ENCODE data around the gene SEBOX.
A peak's percentile ranks its signal among the peaks of the same experiment; 100 is the strongest.

The SEBOX gene, protein sequence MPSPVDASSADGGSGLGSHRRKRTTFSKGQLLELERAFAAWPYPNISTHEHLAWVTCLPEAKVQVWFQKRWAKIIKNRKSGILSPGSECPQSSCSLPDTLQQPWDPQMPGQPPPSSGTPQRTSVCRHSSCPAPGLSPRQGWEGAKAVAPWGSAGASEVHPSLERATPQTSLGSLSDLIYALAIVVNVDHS

DNA sequence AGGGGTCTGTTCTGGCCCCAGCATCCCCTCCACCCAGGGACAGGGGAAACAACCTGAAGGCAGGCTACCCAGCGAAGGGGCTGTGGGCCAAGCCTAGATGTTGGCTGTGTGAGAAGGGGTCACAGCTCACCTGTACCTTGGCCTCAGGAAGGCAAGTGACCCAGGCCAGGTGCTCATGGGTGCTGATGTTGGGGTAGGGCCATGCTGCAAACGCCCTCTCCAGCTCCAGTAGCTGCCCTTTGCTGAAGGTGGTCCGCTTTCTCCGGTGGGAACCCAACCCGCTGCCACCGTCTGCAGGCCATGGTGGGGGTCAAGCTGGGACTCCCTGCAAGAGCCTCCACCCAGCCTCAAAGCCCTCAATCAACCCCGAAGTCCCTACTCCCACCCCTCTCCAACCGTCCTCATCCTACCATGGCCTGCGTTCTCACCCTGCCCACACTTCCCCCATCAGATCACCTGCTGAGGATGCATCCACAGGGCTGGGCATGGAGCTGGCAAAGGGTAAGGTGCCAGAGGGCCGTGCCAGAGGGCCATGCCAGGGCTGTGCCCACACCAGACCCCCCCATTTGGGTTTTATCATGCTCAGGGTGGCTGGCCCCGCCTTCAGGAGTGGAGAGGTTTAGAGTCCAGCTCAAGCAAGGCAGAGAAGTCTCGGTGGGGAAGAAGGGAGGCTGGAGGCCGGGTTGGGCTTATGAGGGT, at the start of gene SEBOX:
TSS of gene SEBOX (minus strand) at position 535 of the 699 bp plus-strand sequence. CDS start at position 487, 48 bp downstream.
- H3K4me3 ChIP-seq (ENCODE audit: low read length) = no peak within 1 kb of the TSS
- TF ChIP-seq, protein P1, sequence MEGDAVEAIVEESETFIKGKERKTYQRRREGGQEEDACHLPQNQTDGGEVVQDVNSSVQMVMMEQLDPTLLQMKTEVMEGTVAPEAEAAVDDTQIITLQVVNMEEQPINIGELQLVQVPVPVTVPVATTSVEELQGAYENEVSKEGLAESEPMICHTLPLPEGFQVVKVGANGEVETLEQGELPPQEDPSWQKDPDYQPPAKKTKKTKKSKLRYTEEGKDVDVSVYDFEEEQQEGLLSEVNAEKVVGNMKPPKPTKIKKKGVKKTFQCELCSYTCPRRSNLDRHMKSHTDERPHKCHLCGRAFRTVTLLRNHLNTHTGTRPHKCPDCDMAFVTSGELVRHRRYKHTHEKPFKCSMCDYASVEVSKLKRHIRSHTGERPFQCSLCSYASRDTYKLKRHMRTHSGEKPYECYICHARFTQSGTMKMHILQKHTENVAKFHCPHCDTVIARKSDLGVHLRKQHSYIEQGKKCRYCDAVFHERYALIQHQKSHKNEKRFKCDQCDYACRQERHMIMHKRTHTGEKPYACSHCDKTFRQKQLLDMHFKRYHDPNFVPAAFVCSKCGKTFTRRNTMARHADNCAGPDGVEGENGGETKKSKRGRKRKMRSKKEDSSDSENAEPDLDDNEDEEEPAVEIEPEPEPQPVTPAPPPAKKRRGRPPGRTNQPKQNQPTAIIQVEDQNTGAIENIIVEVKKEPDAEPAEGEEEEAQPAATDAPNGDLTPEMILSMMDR (IDR thresholded peaks at IDR 0.05; ENCODE audit: insufficient read depth, low read depth, low read length, missing control alignments) = no peak
- DNase-seq (ENCODE audit: low read depth) = no peak

DNA sequence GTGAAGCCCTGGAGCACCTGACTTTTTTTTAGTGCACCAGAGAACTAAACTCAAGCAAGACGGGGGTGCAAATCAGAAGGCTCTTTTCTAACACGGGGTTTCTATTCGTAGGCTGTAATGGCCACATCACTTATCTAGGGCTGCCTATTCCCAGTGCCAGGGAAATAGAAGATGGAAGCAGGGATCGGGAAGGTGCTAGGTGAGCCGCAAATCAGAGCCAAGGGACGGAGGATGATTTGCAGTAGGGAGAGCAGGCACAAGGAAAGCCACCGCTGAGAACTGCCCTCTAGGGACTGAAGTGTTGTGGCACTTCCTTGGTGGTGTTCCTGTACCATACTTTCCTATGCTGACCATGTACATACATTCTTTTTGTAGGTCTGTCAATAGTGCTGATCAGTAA, 48.8 kb upstream of the SEBOX start:
- H3K4me3 ChIP-seq (ENCODE audit: low read length) = no peak overlapping the region
- DNase-seq (ENCODE audit: low read depth) = no peak
- TF ChIP-seq, protein P1 (IDR thresholded peaks at IDR 0.05; ENCODE audit: insufficient read depth, low read depth, low read length, missing control alignments) = no peak

DNA sequence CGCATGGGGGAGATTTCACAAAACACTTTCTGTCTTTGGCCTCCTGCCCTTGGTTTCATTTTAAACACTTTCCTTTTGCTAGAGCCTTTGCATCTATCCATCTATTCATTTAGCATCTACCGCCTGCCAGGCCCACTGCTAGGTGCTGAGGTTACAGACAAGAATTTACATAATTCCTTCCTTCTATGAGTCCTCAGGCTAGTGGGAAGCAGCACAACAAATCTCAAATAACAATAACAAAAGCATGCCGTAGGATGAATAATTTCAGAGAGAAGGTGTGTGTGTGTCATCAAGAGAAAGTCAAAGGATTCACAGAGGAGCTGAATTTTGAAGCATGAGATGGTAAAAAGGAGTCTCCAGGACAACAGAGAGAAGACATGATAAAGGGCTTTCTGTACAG, 47.1 kb upstream of the SEBOX start:
- no peak overlapping the region for H3K4me3 ChIP-seq (ENCODE audit: low read length)
- TF ChIP-seq, protein P1 (IDR thresholded peaks at IDR 0.05; ENCODE audit: insufficient read depth, low read depth, low read length, missing control alignments) = no peak
- peak; percentile 81 for DNase-seq (ENCODE audit: low read depth)

DNA sequence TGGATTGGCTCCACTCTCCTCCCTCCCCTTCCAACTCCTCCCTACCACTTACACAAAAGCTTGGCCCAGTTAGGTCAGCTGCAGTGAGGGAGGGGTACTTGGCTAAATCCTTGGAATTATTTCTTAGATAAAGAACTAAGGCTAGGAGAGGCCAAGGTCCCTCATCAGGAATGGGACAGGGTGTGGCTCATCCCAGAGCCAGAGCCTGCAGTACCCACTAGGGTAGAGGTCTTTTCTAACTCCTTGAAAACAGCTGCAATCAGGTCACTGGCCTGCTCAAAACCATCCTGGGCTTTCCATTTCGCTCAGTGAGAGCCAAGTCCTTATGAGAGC, 42.9 kb upstream of the SEBOX start:
- no peak for DNase-seq (ENCODE audit: low read depth)
- H3K4me3 ChIP-seq (ENCODE audit: low read length) = no peak overlapping the region
- TF ChIP-seq, protein P1 (IDR thresholded peaks at IDR 0.05; ENCODE audit: insufficient read depth, low read depth, low read length, missing control alignments) = no peak

DNA sequence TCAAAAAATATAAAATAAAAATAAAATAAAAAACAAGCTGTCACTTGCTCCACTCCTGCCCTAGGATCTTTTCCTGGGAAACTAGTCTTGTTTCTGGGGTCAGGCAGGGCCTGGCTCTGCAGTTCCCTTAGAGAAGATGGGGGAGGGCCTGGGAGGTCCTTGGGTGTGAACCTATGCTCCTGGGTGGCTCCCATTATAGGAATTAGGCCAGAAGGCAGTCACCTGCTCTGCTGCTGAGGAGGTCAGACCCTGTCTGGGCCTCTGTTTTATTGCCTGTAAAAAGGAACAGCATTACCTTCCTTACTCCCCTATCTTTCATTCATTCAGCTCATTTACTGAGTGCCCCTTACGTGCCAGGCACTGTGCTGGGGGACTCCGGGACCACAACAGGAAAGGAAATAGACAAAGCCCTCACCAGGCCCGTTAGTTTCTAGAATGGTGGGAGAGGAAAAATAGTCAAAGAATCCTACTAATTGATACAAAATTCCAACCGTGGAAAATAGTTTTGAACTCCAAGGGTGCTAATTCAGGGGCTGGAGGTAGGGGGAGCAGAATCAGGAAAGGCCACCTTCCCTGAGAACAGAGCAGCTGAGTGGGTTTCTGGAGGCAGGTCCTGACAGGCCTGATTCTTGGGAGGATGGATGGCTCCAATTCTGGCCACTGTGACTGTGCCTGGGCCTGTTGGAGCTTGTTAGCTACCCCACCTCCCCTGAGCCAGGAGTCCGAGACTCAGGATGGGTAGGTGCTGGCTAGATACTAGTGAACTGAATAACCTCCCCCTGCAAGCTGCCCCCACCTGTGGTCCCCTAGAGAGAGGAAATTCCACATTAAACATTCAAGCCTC, 42.4 kb upstream of the SEBOX start:
- peak; percentile 98 for DNase-seq (ENCODE audit: low read depth)
- TF ChIP-seq, protein P1 (IDR thresholded peaks at IDR 0.05; ENCODE audit: insufficient read depth, low read depth, low read length, missing control alignments) = peak; percentile 36
- H3K4me3 ChIP-seq (ENCODE audit: low read length) = no peak overlapping the region

DNA sequence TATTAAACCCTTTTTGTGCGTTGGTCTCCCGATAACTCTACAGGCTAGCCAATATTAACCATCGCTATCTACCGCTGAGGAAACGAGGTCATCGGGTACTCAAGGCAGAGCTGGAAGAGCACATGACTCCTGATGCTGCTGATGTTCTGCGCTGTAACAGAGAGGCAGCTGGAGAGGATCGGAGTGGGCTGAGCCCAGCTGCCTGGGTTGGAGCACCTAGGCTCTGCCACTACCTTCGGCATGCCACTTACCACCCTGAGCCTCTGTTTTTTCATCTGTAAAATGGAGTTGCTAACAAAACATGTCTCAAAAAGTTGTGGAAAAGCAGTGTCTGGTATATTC, 41.4 kb upstream of the SEBOX start:
- TF ChIP-seq, protein P1 (IDR thresholded peaks at IDR 0.05; ENCODE audit: insufficient read depth, low read depth, low read length, missing control alignments) = no peak
- peak overlapping the region; percentile 49 for H3K4me3 ChIP-seq (ENCODE audit: low read length)
- DNase-seq (ENCODE audit: low read depth) = no peak
